Stimulated activated naive CD8-positive, alpha-beta T cell treated with anti-CD3 and anti-CD28 coated beads, Interleukin-15, Interleukin-2, amounts not matched to agents 100 ng/mL and 50 ng/mL, for 24 hours (primary cell): ENCODE data around the gene KCNT2.

Experiments used
- H3K27ac Mint-ChIP-seq: one replicate; pipeline ENCODE4 v1.8.0; 2021; ENCODE audit warnings: mild to moderate bottlenecking, mixed read lengths
- H3K27me3 Mint-ChIP-seq: one replicate; pipeline ENCODE4 v1.8.0; 2021; ENCODE audit warnings: mixed read lengths
- H3K36me3 Mint-ChIP-seq: one replicate; pipeline ENCODE4 v1.8.0; 2021; ENCODE audit warnings: low read depth, mixed read lengths
- H3K4me1 Mint-ChIP-seq: one replicate; pipeline ENCODE4 v1.8.0; 2021; ENCODE audit warnings: low read depth, mixed read lengths
- H3K4me3 Mint-ChIP-seq: one replicate; pipeline ENCODE4 v1.8.0; 2021; ENCODE audit warnings: mild to moderate bottlenecking, mixed read lengths
- H3K9me3 Mint-ChIP-seq: one replicate; pipeline ENCODE4 v1.8.0; 2021; ENCODE audit warnings: mixed read lengths

The KCNT2 gene

GRCh38 chr1:196462086-196462485 is 146.2 kb downstream of the KCNT2 start:
- H3K27ac Mint-ChIP-seq, result no peak overlapping the region

GRCh38 chr1:196461521-196461920 is 146.7 kb downstream of the KCNT2 start:
- no peaks in the 10 kb centered on the region for H3K27me3 Mint-ChIP-seq
- H3K27ac Mint-ChIP-seq, result no peak overlapping the region
- H3K9me3 Mint-ChIP-seq, result no peaks in the 10 kb centered on the region
- H3K36me3 Mint-ChIP-seq, result no peaks in the 10 kb centered on the region
- no peaks in the 10 kb centered on the region for H3K4me1 Mint-ChIP-seq
- H3K4me3 Mint-ChIP-seq, result no peak overlapping the region

More at GRCh38 chr1:196462086-196462485, 146.2 kb downstream of the KCNT2 start:
- H3K36me3 Mint-ChIP-seq, result no peaks in the 10 kb centered on the region
- no peaks in the 10 kb centered on the region for H3K9me3 Mint-ChIP-seq
- H3K27me3 Mint-ChIP-seq, result no peaks in the 10 kb centered on the region
- H3K4me1 Mint-ChIP-seq, result no peaks in the 10 kb centered on the region
- no peak overlapping the region for H3K4me3 Mint-ChIP-seq

GRCh38 chr1:196459383-196459782 is 148.9 kb downstream of the KCNT2 start:
- H3K27ac Mint-ChIP-seq, result no peak overlapping the region
- H3K27me3 Mint-ChIP-seq, result no peaks in the 10 kb centered on the region
- H3K4me3 Mint-ChIP-seq, result no peak overlapping the region
- no peaks in the 10 kb centered on the region for H3K4me1 Mint-ChIP-seq
- peaks cover 3% of the 10 kb centered on the region for H3K9me3 Mint-ChIP-seq
- H3K36me3 Mint-ChIP-seq, result no peaks in the 10 kb centered on the region

- peaks cover 3% of the 10 kb centered on the region for H3K9me3 Mint-ChIP-seq
- H3K27me3 Mint-ChIP-seq, result no peaks in the 10 kb centered on the region
- no peak overlapping the region for H3K4me3 Mint-ChIP-seq
- H3K27ac Mint-ChIP-seq, result no peak overlapping the region
- H3K36me3 Mint-ChIP-seq, result no peaks in the 10 kb centered on the region
- H3K4me1 Mint-ChIP-seq, result no peaks in the 10 kb centered on the region
Observed at GRCh38 chr1:196454792-196455191, 153.4 kb downstream of the KCNT2 start.

GRCh38 chr1:196451103-196451502 is 157.1 kb downstream of the KCNT2 start:
- H3K4me3 Mint-ChIP-seq, result no peak overlapping the region
- H3K27me3 Mint-ChIP-seq, result no peaks in the 10 kb centered on the region

GRCh38 chr1:196450143-196451095 is 157.8 kb downstream of the KCNT2 start:
- Mint-ChIP-seq H3K4me1 (no peaks in the 10 kb centered on the region), H3K36me3 (no peaks in the 10 kb centered on the region), H3K27ac (no peak overlapping the region), H3K27me3 (no peaks in the 10 kb centered on the region), H3K9me3 (peaks cover 3% of the 10 kb centered on the region), H3K4me3 (no peak overlapping the region)

More at GRCh38 chr1:196451103-196451502, 157.1 kb downstream of the KCNT2 start:
- H3K9me3 Mint-ChIP-seq, result peaks cover 3% of the 10 kb centered on the region
- H3K36me3 Mint-ChIP-seq, result no peaks in the 10 kb centered on the region
- H3K4me1 Mint-ChIP-seq, result no peaks in the 10 kb centered on the region
- H3K27ac Mint-ChIP-seq, result no peak overlapping the region

GRCh38 chr1:196449460-196449859 is 158.8 kb downstream of the KCNT2 start:
- Mint-ChIP-seq H3K27ac (no peak overlapping the region), H3K4me1 (no peaks in the 10 kb centered on the region), H3K4me3 (no peak overlapping the region), H3K9me3 (no peaks in the 10 kb centered on the region), H3K27me3 (no peaks in the 10 kb centered on the region), H3K36me3 (no peaks in the 10 kb centered on the region)

- Mint-ChIP-seq H3K4me1 (no peaks in the 10 kb centered on the region), H3K36me3 (no peaks in the 10 kb centered on the region), H3K9me3 (peaks cover 3% of the 10 kb centered on the region), H3K27me3 (no peaks in the 10 kb centered on the region), H3K4me3 (no peak overlapping the region), H3K27ac (no peak overlapping the region)
Observed at GRCh38 chr1:196445775-196446174, 162.5 kb downstream of the KCNT2 start.

GRCh38 chr1:196444634-196445033 is 163.6 kb downstream of the KCNT2 start:
- Mint-ChIP-seq H3K9me3 (peaks cover 3% of the 10 kb centered on the region), H3K27ac (no peak overlapping the region), H3K4me3 (no peak overlapping the region), H3K4me1 (no peaks in the 10 kb centered on the region), H3K36me3 (no peaks in the 10 kb centered on the region), H3K27me3 (no peaks in the 10 kb centered on the region)

GRCh38 chr1:196442366-196442765 is 165.9 kb downstream of the KCNT2 start:
- Mint-ChIP-seq H3K4me3 (no peak overlapping the region), H3K27ac (no peak overlapping the region), H3K27me3 (no peaks in the 10 kb centered on the region), H3K4me1 (no peaks in the 10 kb centered on the region), H3K9me3 (peaks cover 3% of the 10 kb centered on the region), H3K36me3 (no peaks in the 10 kb centered on the region)

- Mint-ChIP-seq H3K4me1 (no peaks in the 10 kb centered on the region), H3K4me3 (no peak overlapping the region), H3K27ac (no peak overlapping the region), H3K9me3 (peaks cover 3% of the 10 kb centered on the region), H3K27me3 (no peaks in the 10 kb centered on the region), H3K36me3 (no peaks in the 10 kb centered on the region)
Observed at GRCh38 chr1:196440711-196441110, 167.5 kb downstream of the KCNT2 start.

- Mint-ChIP-seq H3K27me3 (no peaks in the 10 kb centered on the region), H3K4me1 (no peaks in the 10 kb centered on the region), H3K4me3 (no peak overlapping the region), H3K36me3 (no peaks in the 10 kb centered on the region), H3K9me3 (peaks cover 3% of the 10 kb centered on the region), H3K27ac (no peak overlapping the region)
Observed at GRCh38 chr1:196438329-196438728, 169.9 kb downstream of the KCNT2 start.

GRCh38 chr1:196437671-196438070 is 170.6 kb downstream of the KCNT2 start:
- Mint-ChIP-seq H3K4me3 (no peak overlapping the region), H3K36me3 (no peaks in the 10 kb centered on the region), H3K4me1 (no peaks in the 10 kb centered on the region), H3K9me3 (peaks cover 3% of the 10 kb centered on the region), H3K27ac (no peak overlapping the region), H3K27me3 (no peaks in the 10 kb centered on the region)

- Mint-ChIP-seq H3K27ac (no peak overlapping the region), H3K4me1 (no peaks in the 10 kb centered on the region), H3K9me3 (no peaks in the 10 kb centered on the region), H3K27me3 (no peaks in the 10 kb centered on the region), H3K36me3 (no peaks in the 10 kb centered on the region), H3K4me3 (no peak overlapping the region)
Observed at GRCh38 chr1:196433000-196433399, 175.2 kb downstream of the KCNT2 start.

- H3K4me1 Mint-ChIP-seq, result no peaks in the 10 kb centered on the region
Observed at GRCh38 chr1:196427976-196428734, 180.1 kb downstream of the KCNT2 start.

More at GRCh38 chr1:196427976-196428734, 180.1 kb downstream of the KCNT2 start:
- no peak overlapping the region for H3K4me3 Mint-ChIP-seq
- H3K36me3 Mint-ChIP-seq, result no peaks in the 10 kb centered on the region
- H3K27me3 Mint-ChIP-seq, result no peaks in the 10 kb centered on the region
- H3K9me3 Mint-ChIP-seq, result no peaks in the 10 kb centered on the region
- H3K27ac Mint-ChIP-seq, result no peak overlapping the region
